Fibroblast of the aortic adventitia (primary cell): ENCODE measurements around the gene DPP7. TPM values are rescaled to one million over a fixed set of nuclear protein-coding genes. Genes with fewer than 3 reads are reported as not detected.
A peak's percentile ranks its signal among the peaks of the same experiment; 100 is the strongest.

Experiments
- DNase-seq: peaks from one replicate; pipeline ENCODE4 v3.0.0-alpha.2; 2010; ENCODE audit warnings: low read depth
- H3K4me3 ChIP-seq: 2 replicates; pipeline ENCODE4 v1.5.1; 2011; ENCODE audit warnings: low read depth, mild to moderate bottlenecking, control low read depth, low read length, moderate library complexity
- CTCF ChIP-seq: IDR thresholded peaks from 2 replicates; pipeline ENCODE4 v1.5.1; 2011; ENCODE audit warnings: mild to moderate bottlenecking, low read length, control low read depth, inconsistent platforms; ENCODE audit not compliant: insufficient read depth
- total RNA-seq: library from RNA; depleted of rRNA; stranded (reverse); fragments of >200 nt; gene quantifications from 2 replicates; pipeline ENCODE4 v1.2.3, GENCODE V29; 2012; ENCODE audit warnings: low replicate concordance

The DPP7 gene
- total RNA-seq, 1 donor = 69.5 TPM

GRCh38 chr9:137156567-137157375 lies 42.2 kb upstream of the DPP7 start:
- no peak for TF ChIP-seq CTCF
- peak; percentile 41 for DNase-seq
- peak overlapping the region; percentile 45 for H3K4me3 ChIP-seq

- DNase-seq = no peak
- no peak overlapping the region for H3K4me3 ChIP-seq
- TF ChIP-seq CTCF = no peak
Measured at GRCh38 chr9:137152844-137153405, 38.4 kb upstream of the DPP7 start.

- no peak for TF ChIP-seq CTCF
Measured at GRCh38 chr9:137150617-137151457, 36.3 kb upstream of the DPP7 start.

DNA sequence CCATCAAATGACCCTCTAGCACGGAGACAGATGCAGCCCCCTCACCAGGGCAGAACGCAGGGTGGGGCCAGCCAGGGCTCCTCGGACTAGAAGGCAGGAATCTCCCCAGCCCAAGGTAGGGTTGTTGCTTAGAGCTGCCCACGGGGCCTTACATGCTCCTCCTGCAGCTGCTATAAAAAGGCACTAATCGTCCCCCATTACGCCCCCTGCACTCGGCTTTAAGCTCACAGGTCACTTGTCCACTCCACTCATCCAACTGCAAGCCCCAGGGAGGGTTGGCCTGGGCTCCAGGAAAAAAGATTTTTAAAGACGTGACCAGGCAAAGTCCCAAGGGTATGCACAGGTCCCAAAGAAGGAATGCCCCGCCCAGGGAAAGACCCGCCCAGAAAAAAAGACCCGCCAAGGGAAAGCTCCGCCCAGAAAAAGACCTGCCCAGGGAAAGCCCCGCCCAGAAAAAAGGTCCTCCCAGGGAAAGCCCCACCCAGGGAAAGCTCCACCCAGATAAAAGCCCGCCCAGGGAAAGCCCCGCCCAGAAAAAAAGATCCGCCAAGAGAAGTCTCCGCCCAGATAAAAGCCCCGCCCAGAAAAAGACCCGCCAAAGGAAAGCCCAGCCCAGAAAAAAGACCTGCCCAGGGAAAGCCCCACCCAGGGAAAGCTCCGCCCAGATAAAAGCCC lies 35.5 kb upstream of the DPP7 start:
- DNase-seq = no peak
- TF ChIP-seq CTCF = no peak

More at GRCh38 chr9:137150617-137151457, 36.3 kb upstream of the DPP7 start:
- DNase-seq = peak; percentile 22
- no peak overlapping the region for H3K4me3 ChIP-seq

DNA sequence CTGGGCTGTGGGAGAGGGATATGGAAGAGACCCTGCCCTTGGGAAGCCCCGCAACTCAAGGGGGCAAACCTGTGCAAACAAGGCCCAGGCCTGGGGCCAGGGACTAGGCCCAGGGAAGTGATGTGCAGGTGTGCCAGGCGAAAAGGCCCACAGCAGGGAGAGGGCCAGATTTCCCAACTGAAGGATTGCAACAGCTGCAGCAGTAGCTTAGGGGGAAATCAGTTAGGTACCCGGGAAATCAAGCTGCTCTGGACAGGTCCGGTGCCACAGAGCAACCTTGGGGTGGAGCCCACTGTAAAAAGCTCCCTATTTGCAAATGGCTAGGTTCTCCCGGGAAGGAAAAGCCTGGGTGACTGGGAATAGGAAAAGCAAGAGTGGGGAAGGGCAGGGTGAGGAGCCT lies 34.8 kb upstream of the DPP7 start:
- no peak for DNase-seq
- TF ChIP-seq CTCF = no peak

More for the DNA sequence above, 35.5 kb upstream of the DPP7 start:
- no peak overlapping the region for H3K4me3 ChIP-seq

DNA sequence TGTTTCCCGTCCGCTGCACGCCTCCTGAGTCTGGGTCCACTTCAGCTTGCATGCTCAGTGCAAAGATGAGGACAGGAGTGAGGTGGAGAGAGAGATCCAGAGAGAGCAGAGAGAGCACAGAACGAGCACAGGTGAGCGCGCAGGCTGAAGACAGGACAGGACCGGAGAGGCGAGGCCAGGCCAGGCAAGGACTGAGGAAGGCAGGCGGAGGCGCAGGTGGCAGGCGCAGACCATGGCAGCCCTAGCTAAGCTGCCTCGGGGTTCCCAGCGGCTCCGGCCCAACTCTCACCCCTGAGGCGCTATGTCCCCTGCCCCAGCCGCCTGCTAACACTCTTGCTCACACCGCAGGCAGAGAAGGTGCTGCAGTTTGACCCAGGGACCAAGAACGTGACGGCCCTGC lies 34.1 kb upstream of the DPP7 start:
- no peak overlapping the region for H3K4me3 ChIP-seq
- TF ChIP-seq CTCF = no peak
- no peak for DNase-seq

More for the DNA sequence above, 34.8 kb upstream of the DPP7 start:
- H3K4me3 ChIP-seq = no peak overlapping the region
